ENCODE results near the gene GPC3. TPM values are rescaled to one million over a fixed set of nuclear protein-coding genes. Genes with fewer than 3 reads are reported as not detected.

Gene GPC3
- total and polyA plus RNA-seq, 2 experiments from 2014 or later: 36.8 to 60.1 TPM

DNA sequence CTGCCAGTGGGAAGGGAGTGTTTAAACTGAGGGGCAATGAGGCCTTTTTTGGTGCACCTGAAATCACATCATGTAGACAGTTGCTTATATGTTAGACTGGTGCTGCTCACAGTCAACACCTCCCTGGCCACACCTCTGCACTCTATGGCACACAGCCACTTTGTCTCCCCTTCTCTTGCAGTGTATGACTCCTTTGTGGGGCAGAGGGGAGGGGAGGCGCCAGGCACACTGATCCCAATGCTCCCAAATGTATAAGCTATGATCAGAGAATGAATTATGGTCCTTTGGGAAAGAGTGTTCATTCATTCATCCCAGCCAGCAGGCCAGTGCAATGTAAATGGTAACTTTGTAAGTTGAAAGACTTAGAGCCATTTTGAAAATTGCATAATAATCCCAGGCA, 4.6 kb upstream of the GPC3 start:
- no peak overlapping the region for H3K4me3 Mint-ChIP-seq
- H3K4me1 Mint-ChIP-seq: peaks cover 19% of the 10 kb centered on the region
- peaks cover under 1% of the 10 kb centered on the region for H3K27me3 Mint-ChIP-seq (ENCODE audit: insufficient read depth, low read depth, poor library complexity)
- Histone ChIP-seq H3K27ac (ENCODE audit: low read depth) (no peak overlapping the region), H2AFZ (0 out of 2 replicates have a peak overlapping the region, but pooled peaks have one; percentile 38), H3K79me2 (replicated peaks; ENCODE audit: insufficient read depth) (no peaks in the 10 kb centered on the region), H3K9me2 (ENCODE audit: insufficient read depth) (no peaks in the 10 kb centered on the region), H3K4me2 (no peak overlapping the region), H3K36me3 (ENCODE audit: insufficient read depth) (no peaks in the 10 kb centered on the region), H3F3A (replicated peaks; ENCODE audit: low read depth) (no peaks in the 10 kb centered on the region), H4K20me1 (replicated peaks; ENCODE audit: insufficient read depth) (no peaks in the 10 kb centered on the region), H3K4me3 (no peak overlapping the region), H3K4me1 (ENCODE audit: insufficient read depth) (peaks cover 7% of the 10 kb centered on the region; the same call in 1 of the 2 replicates), H3K27me3 (ENCODE audit: insufficient read depth) (peaks cover 3% of the 10 kb centered on the region; the same call in 1 of the 2 replicates)
- no peaks in the 10 kb centered on the region for H3K9me3 Mint-ChIP-seq
- no peak for TF ChIP-seq STAT1 (IDR thresholded peaks at IDR 0.05; ENCODE audit: unreplicated experiment)
- TF ChIP-seq ZNF331 (CRISPR knock-in tag; IDR thresholded peaks at IDR 0.05; ENCODE audit: low read depth): no peak
- no peak for TF ChIP-seq NANOG (IDR thresholded peaks at IDR 0.05; ENCODE audit: borderline replicate concordance)
- TF ChIP-seq POLR2AphosphoS5 (IDR thresholded peaks at IDR 0.05; ENCODE audit: low read depth): no peak
- no peak for TF ChIP-seq EZH2phosphoT487 (IDR thresholded peaks at IDR 0.05; ENCODE audit: unreplicated experiment)
- no peak for TF ChIP-seq JUNB (IDR thresholded peaks at IDR 0.05; ENCODE audit: unreplicated experiment)
- TF ChIP-seq, protein P1, sequence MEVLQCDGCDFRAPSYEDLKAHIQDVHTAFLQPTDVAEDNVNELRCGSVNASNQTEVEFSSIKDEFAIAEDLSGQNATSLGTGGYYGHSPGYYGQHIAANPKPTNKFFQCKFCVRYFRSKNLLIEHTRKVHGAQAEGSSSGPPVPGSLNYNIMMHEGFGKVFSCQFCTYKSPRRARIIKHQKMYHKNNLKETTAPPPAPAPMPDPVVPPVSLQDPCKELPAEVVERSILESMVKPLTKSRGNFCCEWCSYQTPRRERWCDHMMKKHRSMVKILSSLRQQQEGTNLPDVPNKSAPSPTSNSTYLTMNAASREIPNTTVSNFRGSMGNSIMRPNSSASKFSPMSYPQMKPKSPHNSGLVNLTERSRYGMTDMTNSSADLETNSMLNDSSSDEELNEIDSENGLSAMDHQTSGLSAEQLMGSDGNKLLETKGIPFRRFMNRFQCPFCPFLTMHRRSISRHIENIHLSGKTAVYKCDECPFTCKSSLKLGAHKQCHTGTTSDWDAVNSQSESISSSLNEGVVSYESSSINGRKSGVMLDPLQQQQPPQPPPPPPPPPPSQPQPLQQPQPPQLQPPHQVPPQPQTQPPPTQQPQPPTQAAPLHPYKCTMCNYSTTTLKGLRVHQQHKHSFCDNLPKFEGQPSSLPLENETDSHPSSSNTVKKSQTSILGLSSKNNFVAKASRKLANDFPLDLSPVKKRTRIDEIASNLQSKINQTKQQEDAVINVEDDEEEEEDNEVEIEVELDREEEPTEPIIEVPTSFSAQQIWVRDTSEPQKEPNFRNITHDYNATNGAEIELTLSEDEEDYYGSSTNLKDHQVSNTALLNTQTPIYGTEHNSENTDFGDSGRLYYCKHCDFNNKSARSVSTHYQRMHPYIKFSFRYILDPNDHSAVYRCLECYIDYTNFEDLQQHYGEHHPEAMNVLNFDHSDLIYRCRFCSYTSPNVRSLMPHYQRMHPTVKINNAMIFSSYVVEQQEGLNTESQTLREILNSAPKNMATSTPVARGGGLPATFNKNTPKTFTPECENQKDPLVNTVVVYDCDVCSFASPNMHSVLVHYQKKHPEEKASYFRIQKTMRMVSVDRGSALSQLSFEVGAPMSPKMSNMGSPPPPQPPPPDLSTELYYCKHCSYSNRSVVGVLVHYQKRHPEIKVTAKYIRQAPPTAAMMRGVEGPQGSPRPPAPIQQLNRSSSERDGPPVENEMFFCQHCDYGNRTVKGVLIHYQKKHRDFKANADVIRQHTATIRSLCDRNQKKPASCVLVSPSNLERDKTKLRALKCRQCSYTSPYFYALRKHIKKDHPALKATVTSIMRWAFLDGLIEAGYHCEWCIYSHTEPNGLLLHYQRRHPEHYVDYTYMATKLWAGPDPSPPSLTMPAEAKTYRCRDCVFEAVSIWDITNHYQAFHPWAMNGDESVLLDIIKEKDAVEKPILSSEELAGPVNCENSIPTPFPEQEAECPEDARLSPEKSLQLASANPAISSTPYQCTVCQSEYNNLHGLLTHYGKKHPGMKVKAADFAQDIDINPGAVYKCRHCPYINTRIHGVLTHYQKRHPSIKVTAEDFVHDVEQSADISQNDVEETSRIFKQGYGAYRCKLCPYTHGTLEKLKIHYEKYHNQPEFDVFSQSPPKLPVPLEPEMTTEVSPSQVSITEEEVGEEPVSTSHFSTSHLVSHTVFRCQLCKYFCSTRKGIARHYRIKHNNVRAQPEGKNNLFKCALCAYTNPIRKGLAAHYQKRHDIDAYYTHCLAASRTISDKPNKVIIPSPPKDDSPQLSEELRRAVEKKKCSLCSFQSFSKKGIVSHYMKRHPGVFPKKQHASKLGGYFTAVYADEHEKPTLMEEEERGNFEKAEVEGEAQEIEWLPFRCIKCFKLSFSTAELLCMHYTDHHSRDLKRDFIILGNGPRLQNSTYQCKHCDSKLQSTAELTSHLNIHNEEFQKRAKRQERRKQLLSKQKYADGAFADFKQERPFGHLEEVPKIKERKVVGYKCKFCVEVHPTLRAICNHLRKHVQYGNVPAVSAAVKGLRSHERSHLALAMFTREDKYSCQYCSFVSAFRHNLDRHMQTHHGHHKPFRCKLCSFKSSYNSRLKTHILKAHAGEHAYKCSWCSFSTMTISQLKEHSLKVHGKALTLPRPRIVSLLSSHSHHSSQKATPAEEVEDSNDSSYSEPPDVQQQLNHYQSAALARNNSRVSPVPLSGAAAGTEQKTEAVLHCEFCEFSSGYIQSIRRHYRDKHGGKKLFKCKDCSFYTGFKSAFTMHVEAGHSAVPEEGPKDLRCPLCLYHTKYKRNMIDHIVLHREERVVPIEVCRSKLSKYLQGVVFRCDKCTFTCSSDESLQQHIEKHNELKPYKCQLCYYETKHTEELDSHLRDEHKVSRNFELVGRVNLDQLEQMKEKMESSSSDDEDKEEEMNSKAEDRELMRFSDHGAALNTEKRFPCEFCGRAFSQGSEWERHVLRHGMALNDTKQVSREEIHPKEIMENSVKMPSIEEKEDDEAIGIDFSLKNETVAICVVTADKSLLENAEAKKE (CRISPR knock-in tag; IDR thresholded peaks at IDR 0.05): no peak
- no peak for TF ChIP-seq CTCF (conservative IDR thresholded peaks at IDR 0.05; ENCODE audit: low read depth in 2 of 2)
- no peak for TF ChIP-seq ETS1 (IDR thresholded peaks at IDR 0.05)
- H3K36me3 Mint-ChIP-seq (ENCODE audit: low read depth): no peaks in the 10 kb centered on the region; the same call in 2 of the 3 replicates
- no peak overlapping the region for H3K27ac Mint-ChIP-seq
- ATAC-seq (no peak), DNase-seq (ENCODE audit: low spot score) (no peak)

Data from GM23338 (cell line).